Ovary (tissue), 3 donors: ENCODE data around the gene PBLD.

Experiments used
- EP300 ChIP-seq: sonication (generic); formaldehyde crosslinking; IDR thresholded peaks from one replicate; pipeline ENCODE4 v1.6.1; 2017; ENCODE audit warnings: antibody characterized with exemption
- POLR2A ChIP-seq: fragments of 450-650 bp; IDR thresholded peaks from one replicate; pipeline ENCODE4 v1.6.1; 2017; ENCODE audit warnings: antibody characterized with exemption, mild to moderate bottlenecking, moderate library complexity
- TF ChIP-seq, protein P1 (sequence below), 3 donors: fragments of 450-650 bp in 2 of 3; fragments of 200-600 bp in 1 of 3; IDR thresholded peaks; one replicate each; pipeline versions ENCODE4 v1.5.1 to v1.8.0; 2016 to 2022; ENCODE audit warnings: antibody characterized with exemption in 3 of 3, mild to moderate bottlenecking in 1 of 3
- donor health status: DM: no; HTN: no; CAD: no.

DNA sequence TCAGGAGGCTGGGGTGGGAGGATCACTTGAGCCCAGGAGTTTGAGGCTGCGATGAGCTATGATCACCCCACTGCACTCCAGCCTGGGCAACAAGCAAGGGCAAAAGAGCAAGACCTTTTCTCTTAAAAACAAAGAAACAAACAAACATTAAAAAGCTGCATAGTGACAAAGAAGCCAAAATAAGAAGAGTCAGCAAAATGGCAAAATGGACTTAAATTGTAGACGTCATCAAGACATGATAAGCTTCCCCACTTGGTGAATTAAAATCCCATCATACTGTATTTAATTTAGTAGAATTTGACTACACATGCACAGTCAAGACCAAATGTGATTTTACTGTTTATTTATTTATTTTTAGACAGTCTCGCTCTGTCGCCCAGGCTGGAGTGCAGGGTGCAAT lies 52.0 kb downstream of the PBLD start:
- TF ChIP-seq, protein P1, sequence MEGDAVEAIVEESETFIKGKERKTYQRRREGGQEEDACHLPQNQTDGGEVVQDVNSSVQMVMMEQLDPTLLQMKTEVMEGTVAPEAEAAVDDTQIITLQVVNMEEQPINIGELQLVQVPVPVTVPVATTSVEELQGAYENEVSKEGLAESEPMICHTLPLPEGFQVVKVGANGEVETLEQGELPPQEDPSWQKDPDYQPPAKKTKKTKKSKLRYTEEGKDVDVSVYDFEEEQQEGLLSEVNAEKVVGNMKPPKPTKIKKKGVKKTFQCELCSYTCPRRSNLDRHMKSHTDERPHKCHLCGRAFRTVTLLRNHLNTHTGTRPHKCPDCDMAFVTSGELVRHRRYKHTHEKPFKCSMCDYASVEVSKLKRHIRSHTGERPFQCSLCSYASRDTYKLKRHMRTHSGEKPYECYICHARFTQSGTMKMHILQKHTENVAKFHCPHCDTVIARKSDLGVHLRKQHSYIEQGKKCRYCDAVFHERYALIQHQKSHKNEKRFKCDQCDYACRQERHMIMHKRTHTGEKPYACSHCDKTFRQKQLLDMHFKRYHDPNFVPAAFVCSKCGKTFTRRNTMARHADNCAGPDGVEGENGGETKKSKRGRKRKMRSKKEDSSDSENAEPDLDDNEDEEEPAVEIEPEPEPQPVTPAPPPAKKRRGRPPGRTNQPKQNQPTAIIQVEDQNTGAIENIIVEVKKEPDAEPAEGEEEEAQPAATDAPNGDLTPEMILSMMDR (IDR thresholded peaks at IDR 0.05), result no peak
- TF ChIP-seq POLR2A (no peak), EP300 (no peak)
